ENCODE measurements around the gene YARS1. TPM values are rescaled to one million over a fixed set of nuclear protein-coding genes. Genes with fewer than 3 reads are reported as not detected.

The YARS1 gene
- total and polyA plus RNA-seq, 2 of the 13 experiments (the other 11 are each of a cell fraction or from before 2014, with no cell fraction given): 50.1 to 113 TPM

DNA sequence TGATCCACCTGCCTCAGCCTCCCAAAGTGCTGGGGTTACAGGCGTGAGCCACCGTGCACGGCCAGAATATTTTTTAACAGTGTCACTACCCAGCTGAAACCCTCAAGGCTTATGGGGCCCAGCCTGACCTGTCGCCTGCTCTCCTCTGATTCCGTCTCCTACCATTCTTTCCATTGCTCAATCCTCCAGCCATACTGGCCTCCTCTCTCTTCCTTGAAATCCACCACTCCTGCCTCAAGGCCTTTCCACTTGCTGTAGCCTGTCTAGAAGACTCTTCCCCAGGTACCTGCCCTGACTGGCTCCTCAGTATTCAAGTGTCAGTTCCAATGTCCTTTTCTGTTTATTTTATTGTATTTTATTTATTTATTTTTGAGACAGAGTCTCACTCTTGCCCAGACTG is 53.9 kb downstream of the YARS1 start:
- Histone ChIP-seq H3K4me2 (ENCODE audit: low read depth, low read length) (no peak overlapping the region), H3K27me3 (ENCODE audit: control insufficient read depth in 1 of 2, insufficient read depth in 2 of 2, low read length in 2 of 2) (no peaks in the 10 kb centered on the region), H3K36me3 (replicated peaks in 1 of 2; ENCODE audit: control insufficient read depth in 1 of 2, insufficient read depth in 2 of 2, low read length in 2 of 2) (peaks cover 3 to 8% of the 10 kb centered on the region in 2 experiments; a peak in 3 of 5 replicates), H3K79me2 (ENCODE audit: insufficient read depth, low read length) (peaks cover 29% of the 10 kb centered on the region), H2AFZ (ENCODE audit: low read length) (no peak overlapping the region), H3K9ac (ENCODE audit: insufficient read depth, low read depth, low read length) (no peak overlapping the region), H3K4me3 (replicated peaks in 1 of 3; ENCODE audit: insufficient read depth in 1 of 3, low read depth in 2 of 3, low read length in 3 of 3) (no peak overlapping the region), H3K9me3 (ENCODE audit: low read length) (no peaks in the 10 kb centered on the region), H4K20me1 (ENCODE audit: insufficient read depth, low read length) (no peaks in the 10 kb centered on the region), H3K27ac (ENCODE audit: extremely low read length, insufficient read depth, low read length) (no peak overlapping the region), H3K4me1 (ENCODE audit: insufficient read depth, low read length) (peaks cover 61% of the 10 kb centered on the region)
- TF ChIP-seq, protein P1, sequence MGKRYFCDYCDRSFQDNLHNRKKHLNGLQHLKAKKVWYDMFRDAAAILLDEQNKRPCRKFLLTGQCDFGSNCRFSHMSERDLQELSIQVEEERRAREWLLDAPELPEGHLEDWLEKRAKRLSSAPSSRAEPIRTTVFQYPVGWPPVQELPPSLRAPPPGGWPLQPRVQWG (CRISPR knock-in tag; IDR thresholded peaks at IDR 0.05; ENCODE audit: borderline replicate concordance, low read depth): no peak
- no peak for TF ChIP-seq ZNF766 (CRISPR knock-in tag; IDR thresholded peaks at IDR 0.05; ENCODE audit: borderline replicate concordance)
- TF ChIP-seq DPF2 (CRISPR knock-in tag; IDR thresholded peaks at IDR 0.05; ENCODE audit: borderline replicate concordance, low read depth): no peak
- TF ChIP-seq KLF6 (CRISPR knock-in tag; IDR thresholded peaks at IDR 0.05): no peak
- TF ChIP-seq NFIC (IDR thresholded peaks at IDR 0.05; ENCODE audit: low read length): no peak
- TF ChIP-seq ERF (CRISPR knock-in tag; IDR thresholded peaks at IDR 0.05): no peak
- TF ChIP-seq ZNF670 (CRISPR knock-in tag; IDR thresholded peaks at IDR 0.05; ENCODE audit: borderline replicate concordance): no peak
- TF ChIP-seq, protein P2, sequence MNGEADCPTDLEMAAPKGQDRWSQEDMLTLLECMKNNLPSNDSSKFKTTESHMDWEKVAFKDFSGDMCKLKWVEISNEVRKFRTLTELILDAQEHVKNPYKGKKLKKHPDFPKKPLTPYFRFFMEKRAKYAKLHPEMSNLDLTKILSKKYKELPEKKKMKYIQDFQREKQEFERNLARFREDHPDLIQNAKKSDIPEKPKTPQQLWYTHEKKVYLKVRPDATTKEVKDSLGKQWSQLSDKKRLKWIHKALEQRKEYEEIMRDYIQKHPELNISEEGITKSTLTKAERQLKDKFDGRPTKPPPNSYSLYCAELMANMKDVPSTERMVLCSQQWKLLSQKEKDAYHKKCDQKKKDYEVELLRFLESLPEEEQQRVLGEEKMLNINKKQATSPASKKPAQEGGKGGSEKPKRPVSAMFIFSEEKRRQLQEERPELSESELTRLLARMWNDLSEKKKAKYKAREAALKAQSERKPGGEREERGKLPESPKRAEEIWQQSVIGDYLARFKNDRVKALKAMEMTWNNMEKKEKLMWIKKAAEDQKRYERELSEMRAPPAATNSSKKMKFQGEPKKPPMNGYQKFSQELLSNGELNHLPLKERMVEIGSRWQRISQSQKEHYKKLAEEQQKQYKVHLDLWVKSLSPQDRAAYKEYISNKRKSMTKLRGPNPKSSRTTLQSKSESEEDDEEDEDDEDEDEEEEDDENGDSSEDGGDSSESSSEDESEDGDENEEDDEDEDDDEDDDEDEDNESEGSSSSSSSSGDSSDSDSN (CRISPR knock-in tag; IDR thresholded peaks at IDR 0.05): no peak
- TF ChIP-seq ZNF264 (CRISPR knock-in tag; IDR thresholded peaks at IDR 0.05): no peak
- no peak for TF ChIP-seq ZNF792 (CRISPR knock-in tag; IDR thresholded peaks at IDR 0.05)
- TF ChIP-seq SIX1 (CRISPR knock-in tag; IDR thresholded peaks at IDR 0.05; ENCODE audit: borderline replicate concordance): no peak
- TF ChIP-seq RFXANK (CRISPR knock-in tag; IDR thresholded peaks at IDR 0.05): no peak
- TF ChIP-seq CHD2 (IDR thresholded peaks at IDR 0.05; ENCODE audit: low read depth, low read length): no peak
- no peak for TF ChIP-seq HNRNPH1 (optimal IDR thresholded peaks at IDR 0.05; ENCODE audit: low read depth, low read length)
- CTCF ChIA-PET (ENCODE audit: low intra/inter-chr PET ratio, low total read pairs): no interaction called here
- POLR2A ChIA-PET: no interaction called here
- intact Hi-C loops (cut with micrococcal nuclease; ENCODE audit: unreplicated experiment) (loop anchor here (5.0 kb wide), 1 partner anchor 46 kb away; no protein-coding TSS in a partner anchor), in situ Hi-C loops (cut with HindIII; ENCODE audit: extremely low pct_ligation_motif_present, low pct_unique_long_range_greater_than_20kb) (no loop called here)
- 99% methylated on average over 4 of the region's 5 CpGs for WGBS (ENCODE audit: low lambda C conversion rate)
- ATAC-seq (no peak), FAIRE-seq (no peak), DNase-seq (ENCODE audit: low spot score) (no peak)
- BruUV-seq (replicated peaks): no TSS peak

Data from HepG2 (cell line).